SJSA1 (cell line): ENCODE data around the gene CCDC70. TPM values are rescaled to one million over a fixed set of nuclear protein-coding genes. Genes with fewer than 3 reads are reported as not detected.
"Not testable (repeated sequence)": the region's sequence is repeated elsewhere in the genome, so short reads cannot be mapped to it uniquely, and the experiment has no call there.

Source experiments
- DNase-seq, 2 experiments: peaks; one replicate each; pipeline ENCODE4 v3.0.0-alpha.2; 2015 to 2020; ENCODE audit warnings: low spot score in 2 of 2, low read depth in 1 of 2
- H3K27ac ChIP-seq: fragments of 250-450 bp; sonication (Bioruptor Pico); 2 replicates; pipeline ENCODE4 v1.5.1; 2020; ENCODE audit warnings: mild to moderate bottlenecking, moderate library complexity
- H3K27me3 ChIP-seq: fragments of 250-450 bp; sonication (Bioruptor Pico); replicated peaks from 2 replicates; pipeline ENCODE4 v1.5.1; 2020; ENCODE audit warnings: mild to moderate bottlenecking, moderate library complexity
- H3K36me3 ChIP-seq: fragments of 250-450 bp; sonication (Bioruptor Pico); 2 replicates; pipeline ENCODE4 v1.5.1; 2020; ENCODE audit warnings: mild to moderate bottlenecking
- H3K4me1 ChIP-seq: fragments of 250-450 bp; sonication (Bioruptor Pico); replicated peaks from 2 replicates; pipeline ENCODE4 v1.6.1; 2021; ENCODE audit warnings: mild to moderate bottlenecking
- H3K4me3 ChIP-seq: fragments of 250-450 bp; sonication (Bioruptor Pico); 2 replicates; pipeline ENCODE4 v1.5.1; 2020; ENCODE audit warnings: mild to moderate bottlenecking
- H3K9me3 ChIP-seq: fragments of 250-450 bp; sonication (Bioruptor Pico); replicated peaks from 2 replicates; pipeline ENCODE4 v1.5.1; 2020; ENCODE audit warnings: mild to moderate bottlenecking
- total RNA-seq: library from RNA; depleted of rRNA; stranded (reverse); fragments of >200 nt; shearing (Covaris generic); gene quantifications from 2 replicates; pipeline ENCODE4 v1.2.3, GENCODE V29; 2014

Gene CCDC70
- total RNA-seq, 1 experiment from 2014 or later: 0.58 TPM

- DNase-seq: no peak
- H3K27me3 ChIP-seq: no peaks in the 10 kb centered on the region
- no peak overlapping the region for H3K4me3 ChIP-seq
- peaks cover 8% of the 10 kb centered on the region; the same call in 1 of the 2 replicates for H3K4me1 ChIP-seq
- no peak overlapping the region for H3K27ac ChIP-seq
- H3K9me3 ChIP-seq: no peaks in the 10 kb centered on the region
- H3K36me3 ChIP-seq: no peaks in the 10 kb centered on the region
Observed at GRCh38 chr13:51823863-51824262, 37.9 kb upstream of the CCDC70 start.

- not testable (repeated sequence) for H3K36me3 ChIP-seq, H3K27me3 ChIP-seq, H3K9me3 ChIP-seq, H3K27ac ChIP-seq, H3K4me3 ChIP-seq, H3K4me1 ChIP-seq, DNase-seq
Observed at GRCh38 chr13:51824712-51825111, 37.1 kb upstream of the CCDC70 start.

- 0 out of 2 replicates have a peak, but pooled peaks cover 4% of the 10 kb centered on the region for H3K4me1 ChIP-seq
- H3K9me3 ChIP-seq: no peaks in the 10 kb centered on the region
- H3K36me3 ChIP-seq: no peaks in the 10 kb centered on the region
- no peaks in the 10 kb centered on the region for H3K27me3 ChIP-seq
- no peak overlapping the region for H3K4me3 ChIP-seq
- DNase-seq: no peak
- H3K27ac ChIP-seq: no peak overlapping the region
Observed at GRCh38 chr13:51825165-51825592, 36.6 kb upstream of the CCDC70 start.

GRCh38 chr13:51825681-51826254 lies 36.0 kb upstream of the CCDC70 start:
- no peaks in the 10 kb centered on the region for H3K9me3 ChIP-seq
- no peaks in the 10 kb centered on the region for H3K36me3 ChIP-seq
- no peak for DNase-seq
- no peaks in the 10 kb centered on the region for H3K27me3 ChIP-seq
- 0 out of 2 replicates have a peak, but pooled peaks cover 4% of the 10 kb centered on the region for H3K4me1 ChIP-seq
- H3K4me3 ChIP-seq: no peak overlapping the region
- no peak overlapping the region for H3K27ac ChIP-seq

GRCh38 chr13:51826606-51827005 lies 35.2 kb upstream of the CCDC70 start:
- Histone ChIP-seq H3K9me3 (no peaks in the 10 kb centered on the region), H3K27me3 (no peaks in the 10 kb centered on the region), H3K4me1 (0 out of 2 replicates have a peak, but pooled peaks cover 4% of the 10 kb centered on the region), H3K36me3 (no peaks in the 10 kb centered on the region), H3K4me3 (no peak overlapping the region), H3K27ac (no peak overlapping the region)
- DNase-seq: no peak

GRCh38 chr13:51827254-51827653 lies 34.5 kb upstream of the CCDC70 start:
- H3K27ac ChIP-seq: no peak overlapping the region
- 0 out of 2 replicates have a peak, but pooled peaks cover 4% of the 10 kb centered on the region for H3K4me1 ChIP-seq
- no peak overlapping the region for H3K4me3 ChIP-seq
- no peaks in the 10 kb centered on the region for H3K9me3 ChIP-seq
- DNase-seq: no peak
- H3K27me3 ChIP-seq: no peaks in the 10 kb centered on the region
- no peaks in the 10 kb centered on the region for H3K36me3 ChIP-seq

GRCh38 chr13:51828730-51829567 lies 32.8 kb upstream of the CCDC70 start:
- Histone ChIP-seq H3K36me3 (no peaks in the 10 kb centered on the region), H3K27ac (no peak overlapping the region), H3K9me3 (no peaks in the 10 kb centered on the region), H3K27me3 (no peaks in the 10 kb centered on the region), H3K4me1 (0 out of 2 replicates have a peak, but pooled peaks cover 4% of the 10 kb centered on the region), H3K4me3 (no peak overlapping the region)
- DNase-seq: no peak

- H3K4me1 ChIP-seq: peaks cover 7% of the 10 kb centered on the region
- H3K27ac ChIP-seq: no peak overlapping the region
- H3K4me3 ChIP-seq: no peak overlapping the region
- H3K27me3 ChIP-seq: no peaks in the 10 kb centered on the region
- no peaks in the 10 kb centered on the region for H3K9me3 ChIP-seq
- H3K36me3 ChIP-seq: no peaks in the 10 kb centered on the region
- no peak for DNase-seq
Observed at GRCh38 chr13:51829568-51829899, 32.2 kb upstream of the CCDC70 start.

- no peak overlapping the region for H3K27ac ChIP-seq
- H3K4me1 ChIP-seq: peaks cover 23% of the 10 kb centered on the region
- no peaks in the 10 kb centered on the region for H3K27me3 ChIP-seq
- no peaks in the 10 kb centered on the region for H3K9me3 ChIP-seq
- H3K4me3 ChIP-seq: no peak overlapping the region
- H3K36me3 ChIP-seq: no peaks in the 10 kb centered on the region
- DNase-seq: no peak
Observed at GRCh38 chr13:51831519-51831918, 30.2 kb upstream of the CCDC70 start.

- Histone ChIP-seq H3K4me3 (no peak overlapping the region), H3K4me1 (peaks cover 34% of the 10 kb centered on the region), H3K9me3 (no peaks in the 10 kb centered on the region), H3K36me3 (no peaks in the 10 kb centered on the region), H3K27ac (no peak overlapping the region), H3K27me3 (no peaks in the 10 kb centered on the region)
- no peak for DNase-seq
Observed at GRCh38 chr13:51832471-51833152, 29.2 kb upstream of the CCDC70 start.

GRCh38 chr13:51833980-51834379 lies 27.8 kb upstream of the CCDC70 start:
- H3K27me3 ChIP-seq: no peaks in the 10 kb centered on the region
- no peak for DNase-seq
- H3K27ac ChIP-seq: no peak overlapping the region
- H3K36me3 ChIP-seq: no peaks in the 10 kb centered on the region
- no peak overlapping the region for H3K4me3 ChIP-seq
- peaks cover 47% of the 10 kb centered on the region for H3K4me1 ChIP-seq
- no peaks in the 10 kb centered on the region for H3K9me3 ChIP-seq

GRCh38 chr13:51834581-51835171 lies 27.1 kb upstream of the CCDC70 start:
- H3K27me3 ChIP-seq: no peaks in the 10 kb centered on the region
- no peaks in the 10 kb centered on the region for H3K36me3 ChIP-seq
- DNase-seq: peak; percentile 51 to 69
- peaks cover 54% of the 10 kb centered on the region for H3K4me1 ChIP-seq
- no peak overlapping the region for H3K4me3 ChIP-seq
- no peak overlapping the region for H3K27ac ChIP-seq
- no peaks in the 10 kb centered on the region for H3K9me3 ChIP-seq

GRCh38 chr13:51837016-51837415 lies 24.8 kb upstream of the CCDC70 start:
- H3K36me3 ChIP-seq: no peaks in the 10 kb centered on the region
- peaks cover 57% of the 10 kb centered on the region for H3K4me1 ChIP-seq
- H3K27me3 ChIP-seq: no peaks in the 10 kb centered on the region
- DNase-seq: no peak
- H3K9me3 ChIP-seq: no peaks in the 10 kb centered on the region
- peak overlapping the region; percentile 83 for H3K27ac ChIP-seq
- H3K4me3 ChIP-seq: no peak overlapping the region
